Esophagus mucosa (tissue), 1 donor: ENCODE results near the gene SMARCE1. TPM values are rescaled to one million over a fixed set of nuclear protein-coding genes. Genes with fewer than 3 reads are reported as not detected.

Source experiments
- ATAC-seq: fragments of 200-7000 bp; cut with Tn5 transposase; one replicate; pipeline ENCODE4 v1.9.1; 2020
- total RNA-seq: library from RNA; stranded (reverse); gene quantifications from one replicate; pipeline ENCODE4 v1.2.4, GENCODE V29; 2023
- donor health status: DM: yes; HTN: yes; CAD: no.

The SMARCE1 gene
- total RNA-seq, 1 donor from 2014 or later: 51.7 TPM

- ATAC-seq: no peak
These were observed 2.3 kb downstream of the SMARCE1 start for GRCh38 chr17:40645291-40645690.

GRCh38 chr17:40637931-40638330, 9.7 kb downstream of the SMARCE1 start:
- ATAC-seq: no peak

GRCh38 chr17:40633871-40634270, 13.7 kb downstream of the SMARCE1 start:
- no peak for ATAC-seq

- ATAC-seq: no peak
These were observed 15.4 kb downstream of the SMARCE1 start for GRCh38 chr17:40632216-40632615.

GRCh38 chr17:40629842-40630241, 17.8 kb downstream of the SMARCE1 start:
- no peak for ATAC-seq

GRCh38 chr17:40625311-40625710, 22.3 kb downstream of the SMARCE1 start:
- no peak for ATAC-seq

GRCh38 chr17:40623419-40624210, 24.0 kb downstream of the SMARCE1 start:
- ATAC-seq: no peak

- no peak for ATAC-seq
These were observed 25.1 kb downstream of the SMARCE1 start for GRCh38 chr17:40622509-40622928.

GRCh38 chr17:40621578-40621977, 26.0 kb downstream of the SMARCE1 start:
- ATAC-seq: no peak

- ATAC-seq: no peak
These were observed 26.6 kb downstream of the SMARCE1 start for GRCh38 chr17:40621019-40621418.

GRCh38 chr17:40618754-40619625, 28.6 kb downstream of the SMARCE1 start:
- no peak for ATAC-seq

- ATAC-seq: peak; percentile 70
These were observed 29.9 kb downstream of the SMARCE1 start for GRCh38 chr17:40617678-40618240.

- ATAC-seq: no peak
These were observed 31.0 kb downstream of the SMARCE1 start for GRCh38 chr17:40616592-40616991.

- no peak for ATAC-seq
These were observed 31.7 kb downstream of the SMARCE1 start for GRCh38 chr17:40615841-40616476.

- ATAC-seq: no peak
These were observed 32.4 kb downstream of the SMARCE1 start for GRCh38 chr17:40615068-40615840.

GRCh38 chr17:40614431-40615067, 33.1 kb downstream of the SMARCE1 start:
- ATAC-seq: no peak

GRCh38 chr17:40613467-40614154, 34.0 kb downstream of the SMARCE1 start:
- ATAC-seq: no peak

GRCh38 chr17:40612599-40613244, 34.9 kb downstream of the SMARCE1 start:
- ATAC-seq: peak; percentile 38

- no peak for ATAC-seq
These were observed 35.7 kb downstream of the SMARCE1 start for GRCh38 chr17:40611840-40612474.

GRCh38 chr17:40610359-40610758, 37.3 kb downstream of the SMARCE1 start:
- ATAC-seq: no peak
